ENCODE data around the gene SPATA1.

DNA sequence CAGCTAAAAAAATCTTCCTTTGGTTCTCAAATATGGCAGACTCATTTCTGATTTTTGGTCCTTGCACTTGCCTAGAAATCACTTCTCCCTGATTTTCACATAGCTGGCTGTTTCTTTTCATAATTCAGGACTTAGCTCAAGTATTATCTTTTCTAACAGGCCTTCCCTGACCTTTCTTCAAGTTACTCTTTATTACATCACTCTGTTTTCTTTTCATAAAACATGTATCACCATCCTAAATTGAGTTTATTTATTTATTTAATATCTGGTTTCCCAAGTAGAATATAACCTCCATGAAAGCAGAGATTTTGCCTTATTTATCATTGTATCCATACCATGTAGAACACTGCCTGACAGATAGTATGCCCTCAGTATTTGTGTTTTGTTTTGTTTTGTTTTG is 18.4 kb downstream of the SPATA1 start:
- TF ChIP-seq, protein P1, sequence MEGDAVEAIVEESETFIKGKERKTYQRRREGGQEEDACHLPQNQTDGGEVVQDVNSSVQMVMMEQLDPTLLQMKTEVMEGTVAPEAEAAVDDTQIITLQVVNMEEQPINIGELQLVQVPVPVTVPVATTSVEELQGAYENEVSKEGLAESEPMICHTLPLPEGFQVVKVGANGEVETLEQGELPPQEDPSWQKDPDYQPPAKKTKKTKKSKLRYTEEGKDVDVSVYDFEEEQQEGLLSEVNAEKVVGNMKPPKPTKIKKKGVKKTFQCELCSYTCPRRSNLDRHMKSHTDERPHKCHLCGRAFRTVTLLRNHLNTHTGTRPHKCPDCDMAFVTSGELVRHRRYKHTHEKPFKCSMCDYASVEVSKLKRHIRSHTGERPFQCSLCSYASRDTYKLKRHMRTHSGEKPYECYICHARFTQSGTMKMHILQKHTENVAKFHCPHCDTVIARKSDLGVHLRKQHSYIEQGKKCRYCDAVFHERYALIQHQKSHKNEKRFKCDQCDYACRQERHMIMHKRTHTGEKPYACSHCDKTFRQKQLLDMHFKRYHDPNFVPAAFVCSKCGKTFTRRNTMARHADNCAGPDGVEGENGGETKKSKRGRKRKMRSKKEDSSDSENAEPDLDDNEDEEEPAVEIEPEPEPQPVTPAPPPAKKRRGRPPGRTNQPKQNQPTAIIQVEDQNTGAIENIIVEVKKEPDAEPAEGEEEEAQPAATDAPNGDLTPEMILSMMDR (IDR thresholded peaks at IDR 0.05): no peak
- TF ChIP-seq POLR2A (IDR thresholded peaks at IDR 0.05): no peak
